Hepatocyte (in vitro differentiated cells): ENCODE data around the gene ANKRD44. TPM values are rescaled to one million over a fixed set of nuclear protein-coding genes. Genes with fewer than 3 reads are reported as not detected.
A peak's percentile ranks its signal among the peaks of the same experiment; 100 is the strongest.

Experiments
- DNase-seq: peaks from one replicate; pipeline ENCODE4 v3.0.0-alpha.2; 2016; ENCODE audit warnings: low spot score
- H2AFZ ChIP-seq: fragments of 200-600 bp; sonication (generic); 2 replicates; pipeline ENCODE4 v1.6.0; 2016; ENCODE audit warnings: antibody characterized with exemption, mild to moderate bottlenecking
- H3K27ac ChIP-seq: fragments of 200-600 bp; sonication (generic); 2 replicates; pipeline ENCODE4 v1.5.1; 2016; ENCODE audit warnings: mild to moderate bottlenecking
- H3K27me3 ChIP-seq: fragments of 200-600 bp; sonication (generic); 2 replicates; pipeline ENCODE4 v1.6.1; 2016
- H3K36me3 ChIP-seq: fragments of 200-600 bp; sonication (generic); replicated peaks from 2 replicates; pipeline ENCODE4 v1.5.1; 2016; ENCODE audit warnings: low read depth; ENCODE audit not compliant: insufficient read depth
- H3K4me1 ChIP-seq: fragments of 200-600 bp; sonication (generic); 2 replicates; pipeline ENCODE4 v1.5.1; 2016; ENCODE audit warnings: mild to moderate bottlenecking, moderate library complexity; ENCODE audit not compliant: insufficient read depth
- H3K4me2 ChIP-seq: fragments of 200-600 bp; sonication (generic); 2 replicates; pipeline ENCODE4 v1.6.0; 2016
- H3K4me3 ChIP-seq: fragments of 200-600 bp; sonication (generic); 2 replicates; pipeline ENCODE4 v1.5.1; 2016; ENCODE audit warnings: mild to moderate bottlenecking
- H3K79me2 ChIP-seq: fragments of 200-600 bp; sonication (generic); 2 replicates; pipeline ENCODE4 v1.6.0; 2017; ENCODE audit warnings: mild to moderate bottlenecking
- H3K9me2 ChIP-seq: fragments of 200-600 bp; sonication (generic); replicated peaks from 2 replicates; pipeline ENCODE4 v1.6.0; 2017; ENCODE audit warnings: mild to moderate bottlenecking; ENCODE audit not compliant: insufficient read depth
- H3K9me3 ChIP-seq: fragments of 200-600 bp; sonication (generic); 2 replicates; pipeline ENCODE4 v1.5.1; 2016; ENCODE audit warnings: low read depth, mild to moderate bottlenecking
- H4K20me1 ChIP-seq: fragments of 200-600 bp; sonication (generic); 2 replicates; pipeline ENCODE4 v1.6.0; 2016; ENCODE audit warnings: mild to moderate bottlenecking; ENCODE audit not compliant: insufficient read depth, poor library complexity, severe bottlenecking
- CTCF ChIP-seq: fragments of 200-600 bp; sonication (generic); IDR thresholded peaks from 2 replicates; pipeline ENCODE4 v1.5.1; 2016; ENCODE audit warnings: antibody characterized with exemption, mild to moderate bottlenecking; ENCODE audit not compliant: poor library complexity
- EZH2 ChIP-seq: fragments of 200-600 bp; sonication (generic); IDR thresholded peaks from 2 replicates; pipeline ENCODE4 v1.6.1; 2016; ENCODE audit warnings: antibody characterized with exemption, mild to moderate bottlenecking, borderline replicate concordance
- EZH2phosphoT487 ChIP-seq: fragments of 200-600 bp; sonication (generic); IDR thresholded peaks from one replicate; pipeline ENCODE4 v1.6.1; 2018; ENCODE audit warnings: antibody characterized with exemption, mild to moderate bottlenecking, low read depth, moderate library complexity; ENCODE audit not compliant: unreplicated experiment, severe bottlenecking
- WGBS: methylation state at CpG from one replicate; pipeline ENCODE4 v1.1.6; 2016; ENCODE audit warnings: low lambda C conversion rate; ENCODE audit errors: missing lambda C conversion rate; 5-methylcytosine and 5-hydroxymethylcytosine counted together
- polyA plus RNA-seq: library from polyadenylated mRNA; unstranded; fragments of >200 nt; fragmentation: Nextera tagmentation; extraction: Ambion mirVana; gene quantifications from 2 replicates; pipeline ENCODE4 v1.2.1, GENCODE V29; 2016
- total RNA-seq: library from RNA; depleted of rRNA; stranded (reverse); fragments of >200 nt; gene quantifications from 2 replicates; pipeline ENCODE4 v1.2.3, GENCODE V29; 2014

The ANKRD44 gene
- total and polyA plus RNA-seq, 2 experiments from 2014 or later, result 5.9 to 9.1 TPM

GRCh38 chr2:196988639-196989038 lies 321.9 kb downstream of the ANKRD44 start:
- peak overlapping the region; percentile 84 for H3K27ac ChIP-seq
- TF ChIP-seq EZH2phosphoT487 (no peak), CTCF (no peak), EZH2 (no peak)
- H3K9me3 ChIP-seq, result no peaks in the 10 kb centered on the region
- H3K79me2 ChIP-seq, result no peaks in the 10 kb centered on the region
- no peak for DNase-seq
- H3K9me2 ChIP-seq, result no peaks in the 10 kb centered on the region
- peaks cover 5% of the 10 kb centered on the region for H3K4me1 ChIP-seq
- H3K4me3 ChIP-seq, result no peak overlapping the region
- peak overlapping the region; percentile 39 for H2AFZ ChIP-seq
- H4K20me1 ChIP-seq, result no peaks in the 10 kb centered on the region
- H3K36me3 ChIP-seq, result no peaks in the 10 kb centered on the region
- no peak overlapping the region for H3K4me2 ChIP-seq
- 82% methylated on average over 5 of the region's 5 CpGs for WGBS
- no peaks in the 10 kb centered on the region for H3K27me3 ChIP-seq

- peak; percentile 82 for DNase-seq
- peak overlapping the region; percentile 84 for H3K27ac ChIP-seq
- peak overlapping the region; percentile 39 for H2AFZ ChIP-seq
Observed at GRCh38 chr2:196987649-196988364, 322.8 kb downstream of the ANKRD44 start.

GRCh38 chr2:196987298-196987648 lies 323.3 kb downstream of the ANKRD44 start:
- no peaks in the 10 kb centered on the region for H3K36me3 ChIP-seq
- H3K27me3 ChIP-seq, result no peaks in the 10 kb centered on the region
- H3K9me3 ChIP-seq, result no peaks in the 10 kb centered on the region
- no peak for DNase-seq
- WGBS, result 50% methylated on average over 1 of the region's 1 CpG
- H3K79me2 ChIP-seq, result no peaks in the 10 kb centered on the region
- no peaks in the 10 kb centered on the region for H3K9me2 ChIP-seq
- peak overlapping the region; percentile 84 for H3K27ac ChIP-seq
- TF ChIP-seq EZH2 (no peak), CTCF (no peak)
- no peaks in the 10 kb centered on the region for H4K20me1 ChIP-seq
- no peak overlapping the region for H2AFZ ChIP-seq
- no peak overlapping the region for H3K4me3 ChIP-seq
- H3K4me2 ChIP-seq, result peak overlapping the region; percentile 67
- peaks cover 5% of the 10 kb centered on the region for H3K4me1 ChIP-seq

More at GRCh38 chr2:196987649-196988364, 322.8 kb downstream of the ANKRD44 start:
- TF ChIP-seq EZH2, result no peak
- TF ChIP-seq CTCF, result no peak
- no peak for TF ChIP-seq EZH2phosphoT487
- Histone ChIP-seq H3K4me2 (peak overlapping the region; percentile 67), H3K36me3 (no peaks in the 10 kb centered on the region), H3K27me3 (no peaks in the 10 kb centered on the region), H3K4me3 (no peak overlapping the region), H3K4me1 (peaks cover 5% of the 10 kb centered on the region), H3K79me2 (no peaks in the 10 kb centered on the region), H4K20me1 (no peaks in the 10 kb centered on the region), H3K9me2 (no peaks in the 10 kb centered on the region), H3K9me3 (no peaks in the 10 kb centered on the region)
- WGBS, result 13% methylated on average over 6 of the region's 6 CpGs
